ENCODE data around the gene CCDC6. TPM values are rescaled to one million over a fixed set of nuclear protein-coding genes. Genes with fewer than 3 reads are reported as not detected.

The CCDC6 gene
- total and polyA plus RNA-seq, 2 of the 4 experiments (the other 2 are of a cell fraction): 21.8 to 30.8 TPM

DNA sequence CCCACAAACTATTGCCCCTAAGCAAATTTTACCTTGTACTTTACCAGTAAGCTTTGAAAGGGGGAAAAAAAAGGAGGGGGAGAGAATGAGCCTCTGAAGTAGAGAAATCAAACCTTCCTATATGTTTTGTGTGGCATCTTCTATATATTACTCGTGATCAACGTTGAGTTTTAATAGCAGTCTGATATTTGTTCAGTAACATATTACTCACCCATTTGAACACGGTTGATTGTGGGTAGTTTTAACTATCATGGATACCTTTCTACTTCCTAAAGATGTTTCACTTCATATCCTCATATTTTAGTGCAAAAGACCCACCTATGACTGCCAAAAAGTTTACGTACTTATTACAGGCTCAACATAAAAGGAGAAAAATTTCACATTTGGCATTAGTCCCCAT is 54.5 kb downstream of the CCDC6 start:
- POLR2A ChIA-PET (ENCODE audit: unreplicated experiment): no interaction called here
- Histone ChIP-seq H3K79me1 (ENCODE audit: low read depth in 1 of 2, low read length in 2 of 2) (peaks cover 17 to 34% of the 10 kb centered on the region in 2 experiments; a peak in 3 of 4 replicates), H2BK5ac (ENCODE audit: low read depth, low read length, poor library complexity, severe bottlenecking) (no peak overlapping the region), H3K4ac (ENCODE audit: low read depth, low read length) (no peak overlapping the region), H4K5ac (ENCODE audit: low read depth, low read length) (no peak overlapping the region), H3K36me3 (ENCODE audit: control insufficient read depth, insufficient read depth, low read length) (no peaks in the 10 kb centered on the region), H4K8ac (ENCODE audit: low read depth in 2 of 2, low read length in 2 of 2) (no peak overlapping the region), H3K14ac (replicated peaks; ENCODE audit: low read depth, low read length) (no peak overlapping the region), H3K27me3 (ENCODE audit: control insufficient read depth, insufficient read depth, low read length) (no peaks in the 10 kb centered on the region), H4K20me1 (ENCODE audit: insufficient read depth, low read length) (no peaks in the 10 kb centered on the region; the same call in 1 of the 2 replicates), H2AK9ac (replicated peaks; ENCODE audit: low read depth, low read length, poor library complexity) (no peak overlapping the region), H3K56ac (ENCODE audit: extremely low read depth, insufficient read depth, low read length) (no peak overlapping the region), H3K9me3 (ENCODE audit: control insufficient read depth, insufficient read depth, low read length) (no peaks in the 10 kb centered on the region), H3K18ac (ENCODE audit: low read depth, low read length) (no peak overlapping the region), H2BK15ac (ENCODE audit: low read depth, low read length) (no peak overlapping the region), H3K4me3 (ENCODE audit: insufficient read depth, low read depth, low read length) (no peak overlapping the region), H3K4me2 (ENCODE audit: low read depth, low read length) (no peak overlapping the region), H2AFZ (replicated peaks; ENCODE audit: low read length, poor library complexity) (no peak overlapping the region), H3K9ac (ENCODE audit: low read depth, low read length) (no peak overlapping the region), H2BK120ac (ENCODE audit: low read depth, low read length) (no peak overlapping the region), H3K27ac (ENCODE audit: insufficient read depth, low read length) (no peak overlapping the region), H2AK5ac (ENCODE audit: low read depth, low read length) (no peak overlapping the region), H3K23ac (ENCODE audit: low read depth, low read length) (no peak overlapping the region), H3K9me1 (ENCODE audit: insufficient read depth, low read length) (no peaks in the 10 kb centered on the region; the same call in 1 of the 2 replicates), H4K91ac (ENCODE audit: insufficient read depth, low read depth, low read length) (no peak overlapping the region), H2BK20ac (ENCODE audit: low read depth, low read length) (no peak overlapping the region), H3K4me1 (ENCODE audit: control insufficient read depth, insufficient read depth, low read length) (peaks cover 2% of the 10 kb centered on the region; the same call in 1 of the 2 replicates)
- ATAC-seq (ENCODE audit: low read depth): no peak
- intact Hi-C loops (cut with micrococcal nuclease): no loop called here
- WGBS, 2 experiments (ENCODE audit: extremely low coverage in 2 of 2, insufficient read length in 1 of 2): 100% methylated on average over 1 of the region's 4 CpGs; no CpG with 5 or more reads in 1 of the 2 experiments
- in situ Hi-C loops (cut with MboI; ENCODE audit: low sequenced_read_pairs): no loop called here
- CTCF ChIA-PET: interaction anchor here (1.3 kb wide), 1 partner anchor 13 kb away, joined by 3 read pairs; no protein-coding TSS in a partner anchor
- TF ChIP-seq MAZ (IDR thresholded peaks at IDR 0.05; ENCODE audit: borderline replicate concordance, low read depth, low read length) (no peak), USF2 (IDR thresholded peaks at IDR 0.05; ENCODE audit: low read depth, low read length) (no peak), CTCF (conservative IDR thresholded peaks at IDR 0.05; ENCODE audit: low read depth, low read length) (no peak), RCOR1 (IDR thresholded peaks at IDR 0.05; ENCODE audit: insufficient replicate concordance, low read length) (no peak), FOS (IDR thresholded peaks at IDR 0.05; ENCODE audit: low read depth, low read length) (no peak), SMC3 (IDR thresholded peaks at IDR 0.05; ENCODE audit: low read depth, low read length) (no peak)
- no TSS peak for BruUV-seq (replicated peaks)
- dilution Hi-C loops (cut with HindIII; ENCODE audit: low sequenced_read_pairs, unreplicated experiment): no loop called here
- no peak for DNase-seq

Measured in IMR-90 (cell line).